Uterus (tissue), 4 donors: Measurements from ENCODE around the gene BLID. TPM values are rescaled to one million over a fixed set of nuclear protein-coding genes. Genes with fewer than 3 reads are reported as not detected.

Source experiments
- DNase-seq, 2 donors: peaks; one replicate each; pipeline ENCODE4 v3.0.0-alpha.2; 2019 to 2020
- H3K27ac ChIP-seq, 2 donors: fragments of 200-600 bp; sonication (generic); 1 replicate in 1 of 2; 2 replicates in 1 of 2; pipeline ENCODE4 v1.5.1; 2016 to 2018
- H3K27me3 ChIP-seq, 2 donors: fragments of 200-600 bp; sonication (generic); one replicate each; pipeline ENCODE4 v1.5.1; 2018 to 2019; ENCODE audit warnings: control low read depth in 1 of 2
- H3K36me3 ChIP-seq, 2 donors: fragments of 200-600 bp; sonication (generic); one replicate each; pipeline ENCODE4 v1.5.1; 2019; ENCODE audit warnings: control low read depth in 1 of 2
- H3K4me1 ChIP-seq, 2 donors: fragments of 200-600 bp; sonication (generic); one replicate each; pipeline ENCODE4 v1.5.1; 2018 to 2019; ENCODE audit warnings: control low read depth in 1 of 2
- H3K4me3 ChIP-seq, 2 donors: fragments of 200-600 bp; sonication (generic); 1 replicate in 1 of 2; 2 replicates in 1 of 2; pipeline ENCODE4 v1.5.1; 2018 to 2019; ENCODE audit warnings: mild to moderate bottlenecking in 1 of 2
- H3K9me3 ChIP-seq, 2 donors: fragments of 200-600 bp; sonication (generic); one replicate each; pipeline ENCODE4 v1.5.1; 2019; ENCODE audit warnings: control low read depth in 1 of 2
- CTCF ChIP-seq, 4 experiments: fragments of 200-600 bp in 2 of 4; fragments of 450-650 bp in 2 of 4; sonication (generic) in 2 of 4; IDR thresholded peaks; one replicate each; pipeline ENCODE4 v1.5.1; 2016 to 2019; ENCODE audit warnings: antibody characterized with exemption in 4 of 4, mild to moderate bottlenecking in 2 of 4, moderate library complexity in 1 of 4
- POLR2A ChIP-seq, 2 donors: fragments of 450-650 bp; IDR thresholded peaks; one replicate each; pipeline ENCODE4 v1.6.1; 2016; ENCODE audit warnings: antibody characterized with exemption in 2 of 2, mild to moderate bottlenecking in 1 of 2, moderate library complexity in 1 of 2
- intact Hi-C: fragments of 100-400 bp; cut with DNase I; formaldehyde crosslinking; loops from one replicate; pipeline ENCODE4 v1.15.1; 2023; ENCODE audit warnings: low total_unique reads
- total RNA-seq, 4 donors: library from RNA; depleted of rRNA in 3 of 4; stranded (reverse); fragments of >200 nt in 3 of 4; gene quantifications; one replicate each; pipeline versions ENCODE4 v1.1.0 to v1.2.4, GENCODE V29; 2014 to 2023
- donor health status: DM: yes; HTN: yes; CAD: no.

The BLID gene
- total RNA-seq, 4 donors from 2014 or later, result 0.77 to 14.0 (median 4.3) TPM

GRCh38 chr11:122085264-122085663 lies 30.8 kb downstream of the BLID start:
- Histone ChIP-seq H3K4me3 (no peak overlapping the region), H3K27ac (no peak overlapping the region), H3K36me3 (no peaks in the 10 kb centered on the region), H3K27me3 (no peaks in the 10 kb centered on the region), H3K4me1 (no peaks in the 10 kb centered on the region), H3K9me3 (no peaks in the 10 kb centered on the region)
- no peak for TF ChIP-seq CTCF (IDR thresholded peaks at IDR 0.05)
- no peak for TF ChIP-seq POLR2A (IDR thresholded peaks at IDR 0.05)
- intact Hi-C loops, result no loop called here
- no peak for DNase-seq

DNA sequence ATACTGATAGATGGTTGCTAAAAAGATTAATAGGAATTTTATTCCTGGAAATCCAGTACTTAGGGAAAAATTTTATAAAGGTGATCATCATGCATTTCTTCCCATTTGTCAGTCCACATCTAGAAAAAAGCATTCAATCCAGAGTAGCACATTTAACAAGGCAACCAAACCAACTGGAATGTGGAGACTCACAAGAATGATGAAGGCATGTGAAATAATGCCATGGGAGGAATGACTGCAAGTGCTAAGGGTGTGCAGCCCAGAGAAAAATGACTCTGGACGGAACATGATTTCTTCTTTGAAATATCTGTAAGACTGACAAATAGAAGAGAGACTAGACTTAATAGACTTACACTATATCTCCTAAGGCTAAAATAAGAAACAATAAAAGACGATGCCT lies 33.8 kb downstream of the BLID start:
- intact Hi-C loops, result no loop called here

DNA sequence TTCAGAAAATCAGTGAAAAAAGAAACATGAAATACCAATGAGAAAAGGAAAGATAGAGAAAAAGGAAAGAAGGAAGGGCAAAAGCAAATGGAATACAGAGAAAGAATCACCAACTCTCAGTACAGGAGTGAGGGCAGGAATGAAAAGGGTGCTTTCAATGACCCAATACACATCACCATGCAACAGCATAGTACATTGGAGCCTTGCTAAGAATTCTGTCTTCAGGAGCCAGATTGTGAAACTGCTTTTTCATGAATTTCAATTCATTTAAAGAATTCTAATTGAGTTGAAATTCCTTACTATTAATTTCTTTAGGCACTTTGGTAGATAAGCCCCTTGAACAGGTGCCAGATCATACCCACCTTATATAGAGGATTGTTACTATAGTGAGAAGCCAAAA lies 34.9 kb downstream of the BLID start:
- Histone ChIP-seq H3K27ac (no peak overlapping the region), H3K9me3 (no peaks in the 10 kb centered on the region), H3K4me3 (no peak overlapping the region), H3K27me3 (no peaks in the 10 kb centered on the region), H3K4me1 (no peaks in the 10 kb centered on the region), H3K36me3 (no peaks in the 10 kb centered on the region)
- intact Hi-C loops, result no loop called here
- no peak for DNase-seq
- TF ChIP-seq CTCF (IDR thresholded peaks at IDR 0.05) (no peak), POLR2A (IDR thresholded peaks at IDR 0.05) (no peak)

More for the DNA sequence above, 33.8 kb downstream of the BLID start:
- H3K9me3 ChIP-seq, result no peaks in the 10 kb centered on the region
- no peak overlapping the region for H3K4me3 ChIP-seq
- no peaks in the 10 kb centered on the region for H3K27me3 ChIP-seq
- no peaks in the 10 kb centered on the region for H3K4me1 ChIP-seq
- DNase-seq, result no peak
- H3K27ac ChIP-seq, result no peak overlapping the region
- H3K36me3 ChIP-seq, result no peaks in the 10 kb centered on the region
- TF ChIP-seq POLR2A (IDR thresholded peaks at IDR 0.05), result no peak
- TF ChIP-seq CTCF (IDR thresholded peaks at IDR 0.05), result no peak

GRCh38 chr11:122077459-122077858 lies 38.6 kb downstream of the BLID start:
- intact Hi-C loops, result no loop called here
- no peak for TF ChIP-seq CTCF (IDR thresholded peaks at IDR 0.05)
- TF ChIP-seq POLR2A (IDR thresholded peaks at IDR 0.05), result no peak

DNA sequence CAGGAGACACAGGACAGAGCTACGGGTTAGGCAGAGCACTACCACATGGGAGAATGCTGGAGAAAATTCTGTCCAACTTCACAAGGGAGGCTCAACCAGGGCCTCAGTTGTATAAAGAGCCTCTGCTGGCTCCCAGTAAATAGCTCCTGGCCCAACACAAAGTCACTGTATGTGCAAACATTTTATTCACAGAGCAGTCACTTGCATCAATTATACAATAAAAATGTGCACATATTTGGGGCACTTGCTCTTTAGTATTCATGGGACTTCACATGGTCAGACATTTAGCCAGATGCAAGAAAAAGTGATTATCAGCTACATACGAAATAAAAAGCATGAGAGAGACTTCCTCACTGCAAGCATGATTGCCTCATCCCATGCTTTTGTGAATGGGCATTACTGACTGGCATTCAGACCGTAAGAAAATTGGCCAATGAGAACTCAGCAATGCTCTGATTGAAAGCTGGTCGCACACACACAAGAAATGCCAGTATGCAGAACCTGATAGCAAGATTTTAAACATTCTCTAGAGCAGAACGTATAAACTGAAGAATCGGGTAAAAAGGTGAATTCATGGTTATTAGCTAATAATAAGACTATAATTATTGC lies 39.4 kb downstream of the BLID start:
- H3K9me3 ChIP-seq, result no peaks in the 10 kb centered on the region
- DNase-seq, result no peak
- H3K4me1 ChIP-seq, result no peaks in the 10 kb centered on the region
- no peaks in the 10 kb centered on the region for H3K36me3 ChIP-seq
- H3K27me3 ChIP-seq, result no peaks in the 10 kb centered on the region
- H3K27ac ChIP-seq, result no peak overlapping the region
- intact Hi-C loops, result no loop called here
- TF ChIP-seq POLR2A (IDR thresholded peaks at IDR 0.05) (no peak), CTCF (IDR thresholded peaks at IDR 0.05) (no peak)
- H3K4me3 ChIP-seq, result no peak overlapping the region

More at GRCh38 chr11:122077459-122077858, 38.6 kb downstream of the BLID start:
- H3K27ac ChIP-seq, result no peak overlapping the region
- no peaks in the 10 kb centered on the region for H3K4me1 ChIP-seq
- no peaks in the 10 kb centered on the region for H3K27me3 ChIP-seq
- no peak for DNase-seq
- H3K9me3 ChIP-seq, result no peaks in the 10 kb centered on the region
- H3K4me3 ChIP-seq, result no peak overlapping the region
- no peaks in the 10 kb centered on the region for H3K36me3 ChIP-seq
